Caco-2 (cell line): ENCODE measurements around the gene MPL. TPM values are rescaled to one million over a fixed set of nuclear protein-coding genes. Genes with fewer than 3 reads are reported as not detected.
A peak's percentile ranks its signal among the peaks of the same experiment; 100 is the strongest.

Source experiments
- BruUV-seq: library from RNA; stranded (reverse); fragments of 400-500 nt; replicated peaks from 2 replicates; lab custom pipeline; 2021; lab: Mats Ljungman, UMichigan
- CTCF ChIA-PET: fragments of 300-600 bp; sonication (Branson Sonifier 250); formaldehyde crosslinking; loops from one replicate; lab custom pipeline; 2022; ENCODE audit warnings: antibody characterized with exemption; lab: Charles Lee
- POLR2A ChIA-PET: fragments of 300-600 bp; sonication (Branson Sonifier 250); formaldehyde crosslinking; loops from one replicate; lab custom pipeline; 2022; ENCODE audit warnings: antibody characterized with exemption; lab: Charles Lee
- DNase-seq, 2 experiments: peaks; one replicate each; pipeline versions ENCODE4 v3.0.0 to v3.0.0-alpha.2; 2020 to 2022
- H3K27me3 ChIP-seq: replicated peaks from 2 replicates; pipeline ENCODE4 v1.6.0; 2011; ENCODE audit warnings: low read length; ENCODE audit not compliant: control insufficient read depth, insufficient read depth
- H3K36me3 ChIP-seq: 2 replicates; pipeline ENCODE4 v1.5.1; 2011; ENCODE audit warnings: low read length; ENCODE audit not compliant: control insufficient read depth, insufficient read depth
- H3K4me1 ChIP-seq: fragments of 250-450 bp; sonication (Bioruptor Pico); 2 replicates; pipeline ENCODE4 v1.5.1; 2020; ENCODE audit warnings: mild to moderate bottlenecking
- H3K4me3 ChIP-seq: 2 replicates; pipeline ENCODE4 v1.5.1; 2011; ENCODE audit warnings: low read depth, mild to moderate bottlenecking, control low read depth, low read length
- H3K9me3 ChIP-seq: fragments of 250-450 bp; sonication (Bioruptor Pico); 2 replicates; pipeline ENCODE4 v1.5.1; 2020; ENCODE audit warnings: mild to moderate bottlenecking, moderate library complexity
- H3K27ac Mint-ChIP-seq: one replicate; pipeline ENCODE4 v1.8.0; 2022; ENCODE audit warnings: mixed read lengths; ENCODE audit not compliant: unreplicated experiment
- H3K27me3 Mint-ChIP-seq: one replicate; pipeline ENCODE4 v1.8.0; 2022; ENCODE audit warnings: mixed read lengths; ENCODE audit not compliant: insufficient read depth, unreplicated experiment
- H3K36me3 Mint-ChIP-seq: one replicate; pipeline ENCODE4 v1.8.0; 2022; ENCODE audit warnings: mild to moderate bottlenecking, mixed read lengths; ENCODE audit not compliant: insufficient read depth, unreplicated experiment
- H3K4me1 Mint-ChIP-seq: one replicate; pipeline ENCODE4 v1.8.0; 2022; ENCODE audit warnings: low read depth, mixed read lengths; ENCODE audit not compliant: unreplicated experiment
- H3K4me3 Mint-ChIP-seq: one replicate; pipeline ENCODE4 v1.8.0; 2022; ENCODE audit warnings: mild to moderate bottlenecking, moderate library complexity, mixed read lengths; ENCODE audit not compliant: unreplicated experiment
- H3K9me3 Mint-ChIP-seq: one replicate; pipeline ENCODE4 v1.8.0; 2022; ENCODE audit warnings: mixed read lengths; ENCODE audit not compliant: unreplicated experiment
- intact Hi-C: fragments of 100-400 bp; cut with micrococcal nuclease; formaldehyde crosslinking; loops from one replicate; pipeline ENCODE4 v1.10.0; 2022; ENCODE audit not compliant: unreplicated experiment
- total RNA-seq: library from RNA; stranded (reverse); gene quantifications from 2 replicates; pipeline ENCODE4 v1.2.3, GENCODE V29; 2022
- TF ChIP-seq, protein P1 (sequence below), 2 experiments: fragments of 200-600 bp in 1 of 2; IDR thresholded peaks; 1 replicate in 1 of 2; 2 replicates in 1 of 2; pipeline versions ENCODE4 v1.5.1 to v1.8.0; 2011 to 2022; ENCODE audit warnings: antibody characterized with exemption in 1 of 2, control low read depth in 1 of 2, inconsistent platforms in 1 of 2, low read depth in 1 of 2, low read length in 1 of 2, mild to moderate bottlenecking in 1 of 2, moderate library complexity in 1 of 2; ENCODE audit not compliant: insufficient read depth in 1 of 2, severe bottlenecking in 1 of 2, unreplicated experiment in 1 of 2

The MPL gene
- total RNA-seq, 1 experiment from 2014 or later = not detected

GRCh38 chr1:43389326-43390313, 52.0 kb downstream of the MPL start, which contains the start of the genes MED8 and SZT2:
Gene MED8, minus strand, starts transcription at chr1:43389800. Its CDS starts 36 bp downstream, at chr1:43389764.
Gene SZT2, plus strand, starts transcription at chr1:43389899. Its CDS starts 70 bp downstream, at chr1:43389969.
- intact Hi-C loops = loop anchor here (1.0 kb wide), 1 partner anchor 21 kb away; the partner anchor contains the start of gene ELOVL1
- H3K4me3 Mint-ChIP-seq = peak within 1 kb of the TSS; percentile 88
- TF ChIP-seq, protein P1, sequence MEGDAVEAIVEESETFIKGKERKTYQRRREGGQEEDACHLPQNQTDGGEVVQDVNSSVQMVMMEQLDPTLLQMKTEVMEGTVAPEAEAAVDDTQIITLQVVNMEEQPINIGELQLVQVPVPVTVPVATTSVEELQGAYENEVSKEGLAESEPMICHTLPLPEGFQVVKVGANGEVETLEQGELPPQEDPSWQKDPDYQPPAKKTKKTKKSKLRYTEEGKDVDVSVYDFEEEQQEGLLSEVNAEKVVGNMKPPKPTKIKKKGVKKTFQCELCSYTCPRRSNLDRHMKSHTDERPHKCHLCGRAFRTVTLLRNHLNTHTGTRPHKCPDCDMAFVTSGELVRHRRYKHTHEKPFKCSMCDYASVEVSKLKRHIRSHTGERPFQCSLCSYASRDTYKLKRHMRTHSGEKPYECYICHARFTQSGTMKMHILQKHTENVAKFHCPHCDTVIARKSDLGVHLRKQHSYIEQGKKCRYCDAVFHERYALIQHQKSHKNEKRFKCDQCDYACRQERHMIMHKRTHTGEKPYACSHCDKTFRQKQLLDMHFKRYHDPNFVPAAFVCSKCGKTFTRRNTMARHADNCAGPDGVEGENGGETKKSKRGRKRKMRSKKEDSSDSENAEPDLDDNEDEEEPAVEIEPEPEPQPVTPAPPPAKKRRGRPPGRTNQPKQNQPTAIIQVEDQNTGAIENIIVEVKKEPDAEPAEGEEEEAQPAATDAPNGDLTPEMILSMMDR (IDR thresholded peaks at IDR 0.05; ENCODE audit: insufficient read depth in 1 of 2, low read depth in 1 of 2, low read length in 1 of 2, severe bottlenecking in 1 of 2, unreplicated experiment in 1 of 2) = no peak
- H3K36me3 Mint-ChIP-seq = peaks cover 32% of the 10 kb centered on the region
- DNase-seq = peak; percentile 96
- peak within 1 kb of the TSS; percentile 95 for H3K27ac Mint-ChIP-seq
- H3K9me3 Mint-ChIP-seq = no peaks in the 10 kb centered on the region
- H3K4me1 ChIP-seq = no peaks in the 10 kb centered on the region
- no peaks in the 10 kb centered on the region for H3K36me3 ChIP-seq
- H3K4me1 Mint-ChIP-seq = peaks cover 15% of the 10 kb centered on the region
- ChIA-PET POLR2A (interaction anchor here (0.6 to 1.8 kb wide), 5 partner anchors 22 to 104 kb away, joined by 3 to 15 read pairs (median 6); partner anchors contain the start of genes C1orf210, CDC20 and ELOVL1), CTCF (interaction anchor here (0.6 to 1.1 kb wide), 5 partner anchors 22 to 154 kb away, joined by 3 read pairs; partner anchors contain the start of genes C1orf210, CDC20 and ELOVL1)
- H3K27me3 ChIP-seq = no peaks in the 10 kb centered on the region
- peak within 1 kb of the TSS; percentile 59 for H3K4me3 ChIP-seq
- BruUV-seq = no TSS peak
- H3K27me3 Mint-ChIP-seq = no peaks in the 10 kb centered on the region
- no peaks in the 10 kb centered on the region for H3K9me3 ChIP-seq

DNA sequence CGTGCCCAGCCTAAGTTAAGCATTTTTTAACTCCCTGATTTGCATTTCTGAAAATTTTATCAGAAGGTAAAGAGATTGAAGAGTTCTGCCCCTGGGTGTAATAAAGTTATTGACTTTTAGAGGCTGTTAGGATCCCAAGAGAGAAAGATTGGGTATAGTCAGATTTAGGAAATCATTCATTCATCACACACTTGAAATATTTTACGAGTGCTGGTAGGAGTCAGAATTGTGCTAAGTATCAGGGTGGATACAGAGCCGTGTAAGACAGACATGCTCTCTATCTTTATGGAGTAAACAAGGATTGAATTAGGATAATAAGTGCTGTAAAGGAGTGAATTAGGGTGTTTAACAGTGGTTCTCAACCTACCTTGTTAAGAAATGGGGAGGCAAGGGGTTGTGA, 55.1 kb downstream of the MPL start:
- no peaks in the 10 kb centered on the region for H3K9me3 Mint-ChIP-seq
- ChIA-PET POLR2A (interaction anchor here (0.6 kb wide), 1 partner anchor 107 kb away, joined by 4 read pairs; the partner anchor contains the start of gene C1orf210), CTCF (interaction anchor here (0.6 kb wide), 1 partner anchor 115 kb away, joined by 3 read pairs; no protein-coding TSS in a partner anchor)
- TF ChIP-seq, protein P1 (IDR thresholded peaks at IDR 0.05; ENCODE audit: insufficient read depth in 1 of 2, low read depth in 1 of 2, low read length in 1 of 2, severe bottlenecking in 1 of 2, unreplicated experiment in 1 of 2) = no peak
- intact Hi-C loops = no loop called here
- no peaks in the 10 kb centered on the region; the same call in 1 of the 2 replicates for H3K36me3 ChIP-seq
- DNase-seq = no peak
- H3K4me1 ChIP-seq = no peaks in the 10 kb centered on the region
- peaks cover 12% of the 10 kb centered on the region for H3K36me3 Mint-ChIP-seq
- H3K4me1 Mint-ChIP-seq = peaks cover 15% of the 10 kb centered on the region
- H3K27me3 Mint-ChIP-seq = no peaks in the 10 kb centered on the region
- no peak overlapping the region for H3K4me3 Mint-ChIP-seq
- H3K27ac Mint-ChIP-seq = peak overlapping the region; percentile 15
- H3K9me3 ChIP-seq = no peaks in the 10 kb centered on the region
- no peak overlapping the region for H3K4me3 ChIP-seq
- BruUV-seq = no TSS peak
- no peaks in the 10 kb centered on the region for H3K27me3 ChIP-seq

GRCh38 chr1:43395523-43395922, 57.9 kb downstream of the MPL start:
- TF ChIP-seq, protein P1 (IDR thresholded peaks at IDR 0.05; ENCODE audit: insufficient read depth in 1 of 2, low read depth in 1 of 2, low read length in 1 of 2, severe bottlenecking in 1 of 2, unreplicated experiment in 1 of 2) = no peak
- POLR2A ChIA-PET = no interaction called here
- Mint-ChIP-seq H3K4me1 (no peaks in the 10 kb centered on the region), H3K36me3 (no peaks in the 10 kb centered on the region), H3K4me3 (no peak overlapping the region), H3K27ac (no peak overlapping the region), H3K9me3 (no peaks in the 10 kb centered on the region), H3K27me3 (no peaks in the 10 kb centered on the region)
- CTCF ChIA-PET = no interaction called here
- H3K27me3 ChIP-seq = no peaks in the 10 kb centered on the region
- BruUV-seq = no TSS peak
- H3K4me3 ChIP-seq = no peak overlapping the region
- no peaks in the 10 kb centered on the region; the same call in 1 of the 2 replicates for H3K36me3 ChIP-seq
- no peaks in the 10 kb centered on the region for H3K9me3 ChIP-seq
- intact Hi-C loops = no loop called here
- H3K4me1 ChIP-seq = no peaks in the 10 kb centered on the region
- DNase-seq = no peak
